RWPE1 (cell line): ENCODE results near the gene ABO.
"Not testable (repeated sequence)": the region's sequence is repeated elsewhere in the genome, so short reads cannot be mapped to it uniquely, and the experiment has no call there.

Source experiments
- CTCF ChIA-PET: fragments of 350-600 bp; sonication (Branson Sonifier 250); formaldehyde crosslinking; extraction: SDS; loops from one replicate; lab custom pipeline; 2021; lab: Yijun Ruan, JAX
- POLR2A ChIA-PET: fragments of 400-600 bp; formaldehyde crosslinking; extraction: SDS; loops from one replicate; lab custom pipeline; 2020; ENCODE audit warnings: antibody characterized with exemption; ENCODE audit not compliant: low non-redundant PET; lab: Yijun Ruan, JAX
- DNase-seq: peaks from one replicate; pipeline ENCODE4 v3.0.0; 2012; ENCODE audit warnings: low spot score
- H3K27ac ChIP-seq: fragments of 450-650 bp; 2 replicates; pipeline ENCODE4 v1.5.1; 2017
- TF ChIP-seq, protein P1 (sequence below): fragments of 450-650 bp; conservative IDR thresholded peaks from 2 replicates; pipeline ENCODE4 v1.5.1; 2017; ENCODE audit warnings: low read depth, mild to moderate bottlenecking

ABO gene

GRCh38 chr9:133252301-133253020 lies 22.5 kb downstream of the ABO start:
- peak overlapping the region; percentile 72 for H3K27ac ChIP-seq

GRCh38 chr9:133251773-133252172 lies 23.2 kb downstream of the ABO start:
- no peak for DNase-seq
- H3K27ac ChIP-seq, result peak overlapping the region; percentile 72
- CTCF ChIA-PET, result interaction anchor here (0.6 to 0.7 kb wide), 4 partner anchors 13 to 1278 kb away, joined by 3 read pairs; no protein-coding TSS in a partner anchor
- TF ChIP-seq, protein P1, sequence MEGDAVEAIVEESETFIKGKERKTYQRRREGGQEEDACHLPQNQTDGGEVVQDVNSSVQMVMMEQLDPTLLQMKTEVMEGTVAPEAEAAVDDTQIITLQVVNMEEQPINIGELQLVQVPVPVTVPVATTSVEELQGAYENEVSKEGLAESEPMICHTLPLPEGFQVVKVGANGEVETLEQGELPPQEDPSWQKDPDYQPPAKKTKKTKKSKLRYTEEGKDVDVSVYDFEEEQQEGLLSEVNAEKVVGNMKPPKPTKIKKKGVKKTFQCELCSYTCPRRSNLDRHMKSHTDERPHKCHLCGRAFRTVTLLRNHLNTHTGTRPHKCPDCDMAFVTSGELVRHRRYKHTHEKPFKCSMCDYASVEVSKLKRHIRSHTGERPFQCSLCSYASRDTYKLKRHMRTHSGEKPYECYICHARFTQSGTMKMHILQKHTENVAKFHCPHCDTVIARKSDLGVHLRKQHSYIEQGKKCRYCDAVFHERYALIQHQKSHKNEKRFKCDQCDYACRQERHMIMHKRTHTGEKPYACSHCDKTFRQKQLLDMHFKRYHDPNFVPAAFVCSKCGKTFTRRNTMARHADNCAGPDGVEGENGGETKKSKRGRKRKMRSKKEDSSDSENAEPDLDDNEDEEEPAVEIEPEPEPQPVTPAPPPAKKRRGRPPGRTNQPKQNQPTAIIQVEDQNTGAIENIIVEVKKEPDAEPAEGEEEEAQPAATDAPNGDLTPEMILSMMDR, result no peak
- POLR2A ChIA-PET, result no interaction called here

More at GRCh38 chr9:133252301-133253020, 22.5 kb downstream of the ABO start:
- ChIA-PET CTCF (interaction anchor here (0.5 to 0.8 kb wide), 5 partner anchors 13 to 854 kb away, joined by 3 to 4 read pairs (median 3); no protein-coding TSS in a partner anchor), POLR2A (no interaction called here)
- TF ChIP-seq, protein P1, result no peak
- DNase-seq, result peak; percentile 34

DNA sequence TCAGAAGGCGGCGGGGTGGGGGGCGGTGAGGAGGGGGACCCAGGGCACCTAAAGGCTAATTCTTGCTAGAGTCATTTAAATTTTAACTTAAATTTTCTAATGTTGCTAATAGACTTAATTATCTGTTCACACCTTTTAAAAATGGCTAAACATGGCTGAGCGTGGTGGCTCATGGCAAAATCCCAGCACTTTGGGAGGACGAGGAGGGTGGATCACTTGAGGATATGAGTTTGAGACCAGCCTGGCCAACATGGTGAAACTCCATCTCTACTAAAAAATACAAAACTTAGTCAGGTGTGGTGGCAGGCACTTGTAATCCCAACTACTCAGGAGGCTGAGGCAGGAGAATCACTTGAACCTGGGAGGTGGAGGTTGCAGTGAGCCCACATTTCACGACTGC lies 23.8 kb downstream of the ABO start:
- POLR2A ChIA-PET, DNase-seq: not testable (repeated sequence)
- peak overlapping the region; percentile 72; the same call in 1 of the 2 replicates for H3K27ac ChIP-seq
- CTCF ChIA-PET, result interaction anchor here (0.6 to 1.0 kb wide), 3 partner anchors 12 to 273 kb away, joined by 3 read pairs; no protein-coding TSS in a partner anchor

DNA sequence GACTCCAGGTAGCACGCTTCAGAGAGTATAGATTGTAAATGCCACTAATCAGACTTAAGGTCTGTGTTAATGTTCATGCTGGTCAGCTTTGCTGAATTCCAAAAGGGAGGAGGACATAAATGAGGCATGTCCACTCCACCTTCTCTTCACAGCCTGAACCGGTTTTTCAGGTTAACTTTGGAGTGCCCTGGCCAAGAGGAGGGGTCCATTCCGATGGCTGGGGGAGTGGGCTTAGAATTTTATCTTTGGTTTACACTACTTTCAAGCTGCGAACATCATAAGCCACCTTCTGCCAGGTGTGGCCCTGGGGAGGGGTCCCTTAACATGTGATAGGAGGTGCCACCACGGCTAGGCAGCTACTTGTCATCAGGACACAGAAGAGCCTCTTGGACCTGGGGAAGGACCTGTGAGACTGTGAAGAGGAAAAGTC lies 24.2 kb downstream of the ABO start:
- POLR2A ChIA-PET, result no interaction called here
- H3K27ac ChIP-seq, result no peak overlapping the region
- CTCF ChIA-PET, result interaction anchor here (1.0 kb wide), 1 partner anchor 65 kb away, joined by 3 read pairs; no protein-coding TSS in a partner anchor
- no peak for DNase-seq
- TF ChIP-seq, protein P1, result no peak

GRCh38 chr9:133249337-133249736 lies 25.7 kb downstream of the ABO start:
- H3K27ac ChIP-seq, result no peak overlapping the region
- TF ChIP-seq, protein P1, result no peak
- CTCF ChIA-PET, result interaction anchor here (1.2 kb wide), 1 partner anchor 80 kb away, joined by 4 read pairs; no protein-coding TSS in a partner anchor
- POLR2A ChIA-PET, result no interaction called here
- DNase-seq, result no peak

DNA sequence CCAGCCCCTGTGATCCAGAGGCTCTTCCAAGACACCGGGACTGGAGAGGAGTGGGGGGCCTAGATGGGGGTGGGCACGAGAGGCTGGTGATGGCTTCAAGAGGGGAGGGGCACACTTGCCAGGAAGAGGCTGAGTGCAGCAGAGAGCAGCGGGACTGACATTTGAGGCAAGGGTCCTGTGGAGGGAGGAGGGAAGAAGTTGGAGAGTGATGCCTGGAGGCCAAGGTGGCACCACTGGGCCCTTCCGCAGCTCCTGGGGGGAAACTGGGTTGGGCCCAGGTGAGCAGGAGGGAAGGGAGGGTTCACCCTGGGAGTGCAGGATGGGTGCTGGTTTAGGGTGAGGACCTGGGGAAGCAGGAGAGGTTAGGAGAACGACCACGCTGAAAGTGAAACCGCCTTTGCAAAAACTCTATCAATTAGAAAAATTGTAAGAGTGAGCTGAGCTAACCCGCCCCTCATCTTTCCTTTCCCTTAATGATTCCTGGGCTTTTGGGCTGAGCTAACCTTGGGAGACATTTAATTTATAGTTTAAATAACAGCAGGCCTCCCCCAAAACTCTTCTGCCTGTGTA lies 26.2 kb downstream of the ABO start:
- POLR2A ChIA-PET, result no interaction called here
- no peak overlapping the region for H3K27ac ChIP-seq
- DNase-seq, result no peak
- TF ChIP-seq, protein P1, result no peak
- CTCF ChIA-PET, result interaction anchor here (1.2 kb wide), 1 partner anchor 80 kb away, joined by 4 read pairs; no protein-coding TSS in a partner anchor
